NCI-H2107 treated with DMSO at 0.1 percent for 48 hours (cell line): ENCODE data around the gene HPX.

ENCODE experiments used
- DNase-seq: peaks from one replicate; lab custom pipeline; 2025; ENCODE audit not compliant: unreplicated experiment; lab: John Stamatoyannopoulos, UW

Gene HPX

GRCh38 chr11:6418557-6419008 lies 22.2 kb downstream of the HPX start:
- DNase-seq, result no peak

GRCh38 chr11:6417907-6418556 lies 22.8 kb downstream of the HPX start:
- DNase-seq, result no peak

GRCh38 chr11:6415797-6416196 lies 25.0 kb downstream of the HPX start:
- DNase-seq, result no peak

GRCh38 chr11:6414874-6415328 lies 25.9 kb downstream of the HPX start:
- DNase-seq, result no peak

- DNase-seq, result no peak
These were observed 27.0 kb downstream of the HPX start for GRCh38 chr11:6413791-6414201.

- DNase-seq, result no peak
These were observed 29.2 kb downstream of the HPX start for GRCh38 chr11:6411594-6412031.

GRCh38 chr11:6410695-6411430 lies 29.9 kb downstream of the HPX start:
- DNase-seq, result no peak

- DNase-seq, result no peak
These were observed 34.4 kb downstream of the HPX start for GRCh38 chr11:6406370-6406769.

GRCh38 chr11:6405846-6406245 lies 34.9 kb downstream of the HPX start:
- DNase-seq, result no peak

- DNase-seq, result no peak
These were observed 35.6 kb downstream of the HPX start for GRCh38 chr11:6405052-6405667.

GRCh38 chr11:6404342-6405051 lies 36.3 kb downstream of the HPX start:
- DNase-seq, result no peak

- no peak for DNase-seq
These were observed 37.2 kb downstream of the HPX start for GRCh38 chr11:6403539-6403938.

GRCh38 chr11:6402561-6402981 lies 38.2 kb downstream of the HPX start:
- DNase-seq, result no peak

GRCh38 chr11:6402061-6402470 lies 38.7 kb downstream of the HPX start:
- no peak for DNase-seq

- no peak for DNase-seq
These were observed 39.3 kb downstream of the HPX start for GRCh38 chr11:6401464-6401863.

GRCh38 chr11:6400431-6401345 lies 40.1 kb downstream of the HPX start:
- no peak for DNase-seq

GRCh38 chr11:6397636-6398035 lies 43.2 kb downstream of the HPX start:
- DNase-seq, result no peak

GRCh38 chr11:6397156-6397555 lies 43.6 kb downstream of the HPX start:
- DNase-seq, result no peak

GRCh38 chr11:6395470-6396060 lies 45.2 kb downstream of the HPX start:
- no peak for DNase-seq
